ENCODE results near the gene E2F4. TPM values are rescaled to one million over a fixed set of nuclear protein-coding genes. Genes with fewer than 3 reads are reported as not detected.

E2F4 gene
- total and polyA plus RNA-seq, 9 of the 15 experiments (the other 6 are each of a cell fraction or from before 2014, with no cell fraction given): 9.7 to 139 (median 106) TPM

DNA sequence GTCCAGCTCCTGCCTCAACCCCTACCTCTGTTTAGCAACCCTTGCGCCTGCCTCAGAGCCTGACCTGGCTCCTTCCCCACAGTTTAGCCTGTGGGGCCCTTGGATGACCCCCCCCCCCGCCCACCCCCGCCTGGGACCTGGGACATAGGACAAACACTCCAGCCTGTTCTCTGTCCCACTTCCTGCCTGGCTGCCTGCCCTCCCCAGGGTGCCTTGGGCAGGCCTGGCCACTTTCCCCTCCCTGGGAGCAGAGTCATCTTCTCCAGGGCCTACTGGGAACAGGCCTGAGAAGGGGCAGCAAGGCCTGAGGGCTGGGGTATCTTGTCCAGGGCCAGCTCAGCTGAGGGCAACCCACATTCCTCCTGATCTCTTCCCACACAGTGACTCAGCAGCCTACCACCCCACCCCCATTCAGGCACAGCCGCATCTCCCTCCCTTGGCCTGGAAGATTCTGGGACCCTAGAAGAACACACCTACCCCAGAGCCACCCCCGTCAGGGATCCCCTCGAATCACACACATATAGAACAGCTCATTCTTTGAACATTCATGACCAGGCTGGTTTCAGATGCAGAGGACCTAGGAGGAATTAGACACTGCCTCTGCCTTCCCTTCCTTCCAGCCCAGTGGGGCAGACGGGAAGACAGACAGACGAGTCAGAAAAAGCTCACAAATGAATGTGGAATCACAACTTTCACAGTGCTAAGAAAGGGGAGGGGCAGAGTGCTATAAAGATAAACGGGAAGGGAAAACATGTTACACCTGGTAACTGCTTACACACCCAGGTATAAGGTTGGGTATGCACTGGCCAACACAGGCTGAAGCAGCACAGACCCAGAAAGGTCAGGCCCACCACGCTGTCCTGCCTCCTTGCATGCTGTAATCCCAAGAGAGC, 49.3 kb downstream of the E2F4 start:
- Histone ChIP-seq H3K9me1 (ENCODE audit: control insufficient read depth, insufficient read depth, low read length) (no peaks in the 10 kb centered on the region), H4K20me1 (replicated peaks; ENCODE audit: control insufficient read depth, insufficient read depth, low read length) (peaks cover 2% of the 10 kb centered on the region), H3K9ac (ENCODE audit: insufficient read depth in 1 of 2, low read depth in 2 of 2, low read length in 2 of 2) (peak overlapping the region; percentile 60 to 90), H3K27ac (ENCODE audit: extremely low read depth, low read depth, low read length) (peak overlapping the region; percentile 83), H3K4me3 (no peak overlapping the region), H3K79me2 (ENCODE audit: control insufficient read depth, insufficient read depth, low read length) (peaks cover 75% of the 10 kb centered on the region), H3K4me1 (replicated peaks in 1 of 2; ENCODE audit: control insufficient read depth in 2 of 2, insufficient read depth in 2 of 2, low read length in 2 of 2) (peaks cover 62 to 68% of the 10 kb centered on the region in 2 experiments), H3K9me3 (replicated peaks; ENCODE audit: control insufficient read depth, insufficient read depth, low read depth, low read length) (no peaks in the 10 kb centered on the region), H3K36me3 (ENCODE audit: control insufficient read depth, insufficient read depth, low read length) (peaks cover 67% of the 10 kb centered on the region; the same call in 2 of the 3 replicates), H3K4me2 (ENCODE audit: insufficient read depth, low read length) (peak overlapping the region; percentile 61), H3K27me3 (ENCODE audit: control insufficient read depth in 2 of 2, insufficient read depth in 2 of 2, low read length in 2 of 2) (no peaks in the 10 kb centered on the region), H2AFZ (ENCODE audit: low read depth, low read length) (peak overlapping the region; percentile 54)
- peak; percentile 86 for FAIRE-seq
- ChIA-PET POLR2A (interaction anchor here (0.5 to 1.2 kb wide), 4 partner anchors 15 to 670 kb away, joined by 3 to 7 read pairs (median 3); partner anchors contain the start of gene TMEM208), CTCF (ENCODE audit: low intra/inter-chr PET ratio) (no interaction called here)
- BruUV-seq (replicated peaks): no TSS peak
- peak; percentile 26 for ATAC-seq
- intact Hi-C loops (cut with micrococcal nuclease): loop anchor here (10.0 kb wide), 1 partner anchor 266 kb away; no protein-coding TSS in a partner anchor
- DNase-seq (ENCODE audit: extremely low read depth in 1 of 4, low spot score in 3 of 4): peak; percentile 68 to 83 (median 74)
- WGBS (ENCODE audit: insufficient coverage, low coverage, missing lambda C conversion rate): 11% methylated on average over 10 of the region's 10 CpGs
- in situ Hi-C loops (cut with MboI): no loop called here
- TF ChIP-seq NBN (IDR thresholded peaks at IDR 0.05; ENCODE audit: low read depth) (no peak; the same call in 1 of the 2 replicates), TAL1 (IDR thresholded peaks at IDR 0.05) (no peak), KDM1A (IDR thresholded peaks at IDR 0.05) (peak in 1 of 2 experiments; percentile 52; a peak in 2 of 4 replicates), E2F3 (CRISPR knock-in tag; IDR thresholded peaks at IDR 0.05) (no peak), ZNF140 (CRISPR knock-in tag; IDR thresholded peaks at IDR 0.05) (no peak), PCBP2 (IDR thresholded peaks at IDR 0.05; ENCODE audit: low read depth, low read length, poor library complexity, severe bottlenecking) (no peak), CXXC5 (CRISPR knock-in tag; IDR thresholded peaks at IDR 0.05) (peak; percentile 21; the same call in 1 of the 2 replicates)
- TF ChIP-seq, protein P1, sequence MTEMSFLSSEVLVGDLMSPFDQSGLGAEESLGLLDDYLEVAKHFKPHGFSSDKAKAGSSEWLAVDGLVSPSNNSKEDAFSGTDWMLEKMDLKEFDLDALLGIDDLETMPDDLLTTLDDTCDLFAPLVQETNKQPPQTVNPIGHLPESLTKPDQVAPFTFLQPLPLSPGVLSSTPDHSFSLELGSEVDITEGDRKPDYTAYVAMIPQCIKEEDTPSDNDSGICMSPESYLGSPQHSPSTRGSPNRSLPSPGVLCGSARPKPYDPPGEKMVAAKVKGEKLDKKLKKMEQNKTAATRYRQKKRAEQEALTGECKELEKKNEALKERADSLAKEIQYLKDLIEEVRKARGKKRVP (CRISPR knock-in tag; IDR thresholded peaks at IDR 0.05): no peak
- TF ChIP-seq, protein P2, sequence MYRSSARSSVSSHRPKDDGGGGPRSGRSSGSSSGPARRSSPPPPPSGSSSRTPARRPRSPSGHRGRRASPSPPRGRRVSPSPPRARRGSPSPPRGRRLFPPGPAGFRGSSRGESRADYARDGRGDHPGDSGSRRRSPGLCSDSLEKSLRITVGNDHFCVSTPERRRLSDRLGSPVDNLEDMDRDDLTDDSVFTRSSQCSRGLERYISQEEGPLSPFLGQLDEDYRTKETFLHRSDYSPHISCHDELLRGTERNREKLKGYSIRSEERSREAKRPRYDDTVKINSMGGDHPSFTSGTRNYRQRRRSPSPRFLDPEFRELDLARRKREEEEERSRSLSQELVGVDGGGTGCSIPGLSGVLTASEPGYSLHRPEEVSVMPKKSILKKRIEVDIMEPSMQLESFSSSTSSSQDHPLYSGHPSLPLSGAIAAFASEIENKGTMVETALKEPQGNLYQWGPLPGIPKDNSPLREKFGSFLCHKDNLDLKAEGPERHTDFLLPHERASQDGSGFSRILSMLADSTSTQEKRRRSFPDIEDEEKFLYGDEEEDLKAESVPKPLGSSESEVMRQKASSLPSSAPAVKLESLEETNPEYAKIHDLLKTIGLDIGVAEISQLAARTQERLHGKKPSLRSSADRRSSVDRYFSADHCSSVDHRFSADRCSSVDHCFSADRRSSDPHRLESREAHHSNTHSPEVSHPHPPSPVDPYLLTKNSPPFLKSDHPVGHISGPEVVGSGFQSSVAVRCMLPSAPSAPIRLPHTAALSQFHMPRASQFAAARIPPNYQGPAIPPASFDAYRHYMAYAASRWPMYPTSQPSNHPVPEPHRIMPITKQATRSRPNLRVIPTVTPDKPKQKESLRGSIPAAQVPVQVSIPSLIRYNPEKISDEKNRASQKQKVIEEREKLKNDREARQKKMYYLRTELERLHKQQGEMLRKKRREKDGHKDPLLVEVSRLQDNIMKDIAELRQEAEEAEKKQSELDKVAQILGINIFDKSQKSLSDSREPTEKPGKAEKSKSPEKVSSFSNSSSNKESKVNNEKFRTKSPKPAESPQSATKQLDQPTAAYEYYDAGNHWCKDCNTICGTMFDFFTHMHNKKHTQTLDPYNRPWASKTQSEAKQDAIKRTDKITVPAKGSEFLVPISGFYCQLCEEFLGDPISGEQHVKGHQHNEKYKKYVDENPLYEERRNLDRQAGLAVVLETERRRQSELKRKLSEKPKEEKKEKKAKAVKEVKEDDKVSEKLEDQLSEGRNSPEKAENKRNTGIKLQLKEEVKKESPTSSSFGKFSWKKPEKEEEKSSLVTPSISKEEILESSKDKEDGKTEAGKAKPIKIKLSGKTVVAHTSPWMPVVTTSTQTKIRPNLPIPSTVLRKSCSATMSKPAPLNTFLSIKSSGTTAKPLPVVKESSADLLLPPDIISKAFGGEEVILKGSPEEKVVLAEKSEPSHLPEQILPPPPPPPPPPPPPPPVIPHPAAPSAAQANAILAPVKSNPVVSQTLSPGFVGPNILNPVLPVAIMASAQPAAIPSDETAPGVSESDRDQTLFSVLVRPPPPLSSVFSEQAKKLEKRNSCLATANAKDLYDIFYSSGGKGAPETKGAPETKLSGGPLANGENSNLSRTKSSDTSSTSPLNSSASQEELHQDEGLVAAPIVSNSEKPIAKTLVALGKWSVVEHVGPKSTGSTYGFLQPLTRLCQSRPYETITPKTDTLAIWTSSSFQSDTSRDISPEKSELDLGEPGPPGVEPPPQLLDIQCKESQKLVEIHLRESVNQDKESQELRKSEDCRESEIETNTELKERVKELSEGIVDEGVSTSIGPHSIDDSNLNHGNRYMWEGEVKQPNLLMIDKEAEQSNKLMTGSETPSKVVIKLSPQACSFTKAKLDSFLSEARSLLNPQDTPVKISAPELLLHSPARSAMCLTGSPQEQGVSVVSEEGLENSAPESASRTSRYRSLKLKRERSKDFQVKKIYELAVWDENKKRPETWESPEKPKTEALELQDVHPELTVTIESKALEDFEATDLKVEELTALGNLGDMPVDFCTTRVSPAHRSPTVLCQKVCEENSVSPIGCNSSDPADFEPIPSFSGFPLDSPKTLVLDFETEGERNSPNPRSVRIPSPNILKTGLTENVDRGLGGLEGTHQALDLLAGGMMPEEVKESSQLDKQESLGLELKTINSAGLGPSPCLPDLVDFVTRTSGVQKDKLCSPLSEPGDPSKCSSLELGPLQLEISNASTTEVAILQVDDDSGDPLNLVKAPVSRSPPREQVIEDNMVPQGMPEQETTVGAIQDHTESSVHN (IDR thresholded peaks at IDR 0.05; ENCODE audit: borderline replicate concordance in 1 of 2, low read depth in 1 of 2): no peak
- TF ChIP-seq, protein P3, sequence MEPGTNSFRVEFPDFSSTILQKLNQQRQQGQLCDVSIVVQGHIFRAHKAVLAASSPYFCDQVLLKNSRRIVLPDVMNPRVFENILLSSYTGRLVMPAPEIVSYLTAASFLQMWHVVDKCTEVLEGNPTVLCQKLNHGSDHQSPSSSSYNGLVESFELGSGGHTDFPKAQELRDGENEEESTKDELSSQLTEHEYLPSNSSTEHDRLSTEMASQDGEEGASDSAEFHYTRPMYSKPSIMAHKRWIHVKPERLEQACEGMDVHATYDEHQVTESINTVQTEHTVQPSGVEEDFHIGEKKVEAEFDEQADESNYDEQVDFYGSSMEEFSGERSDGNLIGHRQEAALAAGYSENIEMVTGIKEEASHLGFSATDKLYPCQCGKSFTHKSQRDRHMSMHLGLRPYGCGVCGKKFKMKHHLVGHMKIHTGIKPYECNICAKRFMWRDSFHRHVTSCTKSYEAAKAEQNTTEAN (CRISPR knock-in tag; IDR thresholded peaks at IDR 0.05): no peak
